ENCODE data around the gene C4orf17.

GRCh38 chr4:99506781-99507180, 4.0 kb upstream of the C4orf17 start:
- TF ChIP-seq, protein P1, sequence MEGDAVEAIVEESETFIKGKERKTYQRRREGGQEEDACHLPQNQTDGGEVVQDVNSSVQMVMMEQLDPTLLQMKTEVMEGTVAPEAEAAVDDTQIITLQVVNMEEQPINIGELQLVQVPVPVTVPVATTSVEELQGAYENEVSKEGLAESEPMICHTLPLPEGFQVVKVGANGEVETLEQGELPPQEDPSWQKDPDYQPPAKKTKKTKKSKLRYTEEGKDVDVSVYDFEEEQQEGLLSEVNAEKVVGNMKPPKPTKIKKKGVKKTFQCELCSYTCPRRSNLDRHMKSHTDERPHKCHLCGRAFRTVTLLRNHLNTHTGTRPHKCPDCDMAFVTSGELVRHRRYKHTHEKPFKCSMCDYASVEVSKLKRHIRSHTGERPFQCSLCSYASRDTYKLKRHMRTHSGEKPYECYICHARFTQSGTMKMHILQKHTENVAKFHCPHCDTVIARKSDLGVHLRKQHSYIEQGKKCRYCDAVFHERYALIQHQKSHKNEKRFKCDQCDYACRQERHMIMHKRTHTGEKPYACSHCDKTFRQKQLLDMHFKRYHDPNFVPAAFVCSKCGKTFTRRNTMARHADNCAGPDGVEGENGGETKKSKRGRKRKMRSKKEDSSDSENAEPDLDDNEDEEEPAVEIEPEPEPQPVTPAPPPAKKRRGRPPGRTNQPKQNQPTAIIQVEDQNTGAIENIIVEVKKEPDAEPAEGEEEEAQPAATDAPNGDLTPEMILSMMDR (IDR thresholded peaks at IDR 0.05; ENCODE audit: low read depth, low read length), result no peak
- TF ChIP-seq POLR2A (IDR thresholded peaks at IDR 0.05; ENCODE audit: extremely low read depth, insufficient read length) (no peak), MAX (IDR thresholded peaks at IDR 0.05; ENCODE audit: low read depth, low read length) (no peak)

Measured in NB4 (cell line).